ENCODE results near the gene OR2F1. TPM values are rescaled to one million over a fixed set of nuclear protein-coding genes. Genes with fewer than 3 reads are reported as not detected.

Gene OR2F1
- total RNA-seq, 1 donor from 2014 or later: not detected

DNA sequence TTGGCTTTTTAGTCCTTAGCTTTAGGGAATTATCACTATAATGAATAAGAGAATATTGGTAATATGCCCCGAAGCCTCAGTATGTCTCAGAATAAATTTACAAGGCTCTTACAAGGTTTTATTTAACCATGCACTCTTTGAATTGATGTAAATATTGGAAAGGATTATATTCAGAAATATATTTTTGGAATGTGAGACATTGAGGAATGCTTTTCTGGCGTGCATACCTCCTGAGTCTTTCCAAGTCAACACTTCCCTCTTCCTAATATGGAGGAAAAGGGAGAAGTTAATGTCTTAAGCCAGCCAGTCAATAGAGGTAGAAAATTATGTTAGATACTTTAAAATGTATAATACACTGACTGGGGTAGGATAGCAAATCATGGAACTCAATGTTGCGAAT is 1.2 kb upstream of the OR2F1 start:
- intact Hi-C loops (cut with micrococcal nuclease): no loop called here

DNA sequence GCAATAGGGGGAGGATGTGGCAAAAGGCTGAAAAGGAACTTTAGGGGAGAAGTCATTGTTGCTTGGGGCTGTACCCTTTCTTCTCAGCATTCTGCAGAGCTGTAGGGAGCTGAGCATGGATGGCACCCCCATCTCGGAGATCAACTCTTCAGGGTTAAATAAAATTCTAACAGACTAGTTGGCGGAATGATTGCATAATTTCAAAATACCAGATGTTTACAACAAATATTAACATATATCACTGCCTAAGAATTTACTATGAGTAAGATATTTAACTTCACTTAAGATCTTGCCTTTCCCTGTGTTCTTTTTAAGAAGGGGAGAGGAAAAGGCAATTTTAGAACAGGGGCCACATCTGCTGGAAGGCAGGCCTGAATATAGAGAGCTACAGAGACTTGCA is 509 bp upstream of the OR2F1 start:
- intact Hi-C loops (cut with micrococcal nuclease): no loop called here

DNA sequence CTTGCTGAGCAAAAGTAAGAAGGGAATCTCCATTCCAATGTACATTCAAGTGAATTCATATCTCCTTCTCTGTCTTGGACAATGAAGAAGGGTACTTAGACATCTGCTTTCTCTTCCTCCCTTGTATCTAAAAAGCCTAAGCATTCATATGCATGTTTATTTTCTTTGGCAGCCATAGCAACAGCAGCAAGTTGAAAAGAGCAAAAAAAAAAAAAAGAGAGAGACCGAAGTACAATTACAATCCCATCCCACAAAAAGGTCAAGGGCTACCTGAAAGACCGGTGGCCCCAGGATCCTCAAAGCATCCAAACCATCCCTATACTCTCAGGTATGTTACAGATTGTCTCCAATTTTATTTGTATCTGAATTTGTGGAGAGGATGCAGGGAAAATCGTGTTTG is 4.1 kb downstream of the OR2F1 start:
- intact Hi-C loops (cut with micrococcal nuclease): no loop called here

DNA sequence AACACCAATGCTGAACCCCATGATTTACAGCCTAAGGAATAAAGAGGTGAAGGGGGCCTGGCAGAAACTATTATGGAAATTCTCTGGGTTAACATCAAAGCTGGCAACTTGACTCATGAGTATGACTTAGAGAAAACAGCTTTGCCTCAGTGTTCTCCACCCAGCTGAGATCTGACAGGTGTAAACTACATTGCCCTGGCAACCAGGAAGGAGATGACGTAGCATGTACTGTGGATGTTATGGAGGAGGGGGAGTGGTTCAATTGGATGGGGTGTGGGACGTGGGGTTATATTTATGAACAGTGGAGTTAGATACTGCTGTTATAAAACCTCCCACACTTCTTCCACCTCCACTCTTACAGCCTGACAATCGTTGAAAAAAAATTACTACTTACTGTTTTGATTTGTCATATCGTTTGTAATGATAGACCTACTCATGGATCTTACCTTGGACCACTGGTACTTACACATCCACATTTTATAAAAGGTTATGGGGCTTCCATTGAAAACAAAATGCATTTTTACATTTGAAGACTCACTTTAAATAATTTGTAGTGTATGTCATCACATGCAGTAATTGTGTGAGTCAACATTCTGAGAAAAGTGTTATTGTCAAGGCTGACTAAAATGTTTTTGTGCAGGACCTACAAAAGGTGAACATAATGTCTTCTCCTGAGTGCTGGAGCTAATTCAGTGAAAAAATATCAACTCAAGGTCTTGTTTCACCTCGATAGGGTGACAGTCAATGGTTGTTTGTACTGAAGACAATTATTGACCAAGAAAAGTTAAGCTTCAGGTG is 6.4 kb downstream of the OR2F1 start:
- intact Hi-C loops (cut with micrococcal nuclease): no loop called here

DNA sequence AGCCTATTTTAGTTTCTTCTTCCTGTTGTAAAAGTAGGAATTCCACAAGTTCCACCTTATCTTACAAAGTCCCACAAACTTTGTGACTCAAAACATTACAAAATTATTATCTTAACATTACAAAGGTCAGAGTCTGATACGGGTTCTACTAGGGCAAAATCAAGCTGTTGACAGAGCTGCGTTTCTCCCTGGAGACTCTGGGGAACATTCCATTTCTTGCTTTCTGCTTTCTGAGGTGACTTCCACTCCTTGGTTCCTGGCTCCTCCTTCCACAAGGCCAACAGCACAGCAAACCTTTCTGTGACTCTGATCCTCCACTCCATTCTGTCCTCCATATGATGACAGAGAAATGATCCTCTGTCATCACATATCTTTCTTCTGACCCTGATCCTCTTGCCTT is 10.6 kb downstream of the OR2F1 start:
- intact Hi-C loops (cut with micrococcal nuclease): no loop called here

DNA sequence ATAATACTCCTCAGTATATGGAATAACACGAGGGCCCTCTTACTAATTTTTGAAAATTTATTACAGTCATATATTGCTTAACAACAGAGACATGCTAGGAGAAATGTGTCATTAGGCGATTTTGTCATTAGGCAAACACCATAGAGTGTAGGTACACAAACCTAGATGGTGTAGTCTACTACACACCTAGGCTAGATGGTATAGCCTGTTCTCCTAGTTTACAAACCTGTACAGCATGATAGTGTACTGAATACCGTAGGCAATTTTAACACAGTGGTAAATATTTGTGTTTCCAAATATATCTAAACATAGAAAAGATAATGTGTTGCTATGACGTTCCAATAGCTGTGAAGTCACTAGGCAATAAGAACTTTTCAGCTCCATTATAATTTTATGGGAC is 12.8 kb downstream of the OR2F1 start:
- intact Hi-C loops (cut with micrococcal nuclease): no loop called here

DNA sequence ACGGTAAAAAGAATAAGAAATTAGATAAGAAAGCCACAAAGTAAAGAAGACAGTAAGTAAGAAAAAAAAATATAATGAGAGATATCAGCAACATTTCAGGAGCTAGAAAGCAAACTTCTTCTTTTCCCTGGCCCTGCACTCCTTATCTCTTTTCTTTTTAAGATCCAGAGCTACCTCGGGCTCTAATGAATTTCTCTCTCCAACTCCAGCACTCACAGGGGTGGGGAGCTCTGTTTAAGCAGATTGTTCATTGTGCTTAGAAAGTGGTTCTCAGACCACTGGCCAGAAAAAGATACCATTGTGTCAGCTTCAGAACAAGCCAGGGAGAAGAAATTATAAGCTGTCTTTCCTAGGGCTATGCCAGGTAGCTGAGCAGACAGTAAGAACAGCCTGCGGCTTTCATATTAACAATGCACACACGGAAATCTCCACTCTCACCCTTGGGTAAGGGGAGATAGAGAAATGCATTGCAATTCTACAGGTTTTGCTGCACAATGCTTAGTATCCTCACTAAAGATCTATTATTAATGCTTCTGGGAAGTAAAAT is 19.3 kb downstream of the OR2F1 start:
- intact Hi-C loops (cut with micrococcal nuclease): no loop called here

DNA sequence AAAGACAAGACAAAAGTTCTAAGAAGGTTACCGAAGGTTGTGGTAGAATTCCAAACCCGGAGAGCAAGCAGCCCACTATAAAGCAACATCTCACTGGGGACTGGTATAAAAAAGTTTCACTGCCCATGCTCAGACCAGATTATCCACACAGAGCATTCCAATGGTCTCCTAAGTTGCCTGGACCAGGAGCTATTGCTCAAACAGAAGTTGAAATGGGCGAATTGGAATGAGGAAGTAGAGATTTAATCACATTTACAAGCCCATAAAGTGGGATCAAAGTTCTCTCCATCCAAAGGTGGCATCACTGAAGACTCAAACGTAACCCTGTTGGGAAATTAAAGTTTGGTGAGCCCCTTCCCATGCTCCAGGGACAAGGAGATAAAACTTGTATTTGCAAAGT is 19.8 kb downstream of the OR2F1 start:
- intact Hi-C loops (cut with micrococcal nuclease): no loop called here

- intact Hi-C loops (cut with micrococcal nuclease): no loop called here
Observed at GRCh38 chr7:143975617-143976016, 21.0 kb downstream of the OR2F1 start.

DNA sequence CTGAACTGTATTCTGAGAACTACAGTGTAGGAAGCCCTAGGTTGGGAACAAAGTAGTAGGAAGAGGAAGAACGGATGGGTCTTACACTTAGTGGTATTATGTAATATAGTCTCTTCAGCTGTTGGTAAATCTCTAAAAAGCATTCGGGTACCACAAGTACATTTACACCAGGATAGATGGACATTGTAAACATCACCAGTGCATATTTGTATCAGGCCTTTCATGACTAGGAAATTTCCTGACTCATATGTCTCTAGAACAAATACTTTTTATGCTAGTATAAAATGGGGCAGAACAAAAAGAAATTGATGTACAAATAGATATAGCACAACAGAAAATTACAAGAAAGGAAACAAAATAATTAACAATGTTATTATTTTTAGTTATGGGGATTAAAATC is 23.9 kb downstream of the OR2F1 start:
- intact Hi-C loops (cut with micrococcal nuclease): no loop called here

DNA sequence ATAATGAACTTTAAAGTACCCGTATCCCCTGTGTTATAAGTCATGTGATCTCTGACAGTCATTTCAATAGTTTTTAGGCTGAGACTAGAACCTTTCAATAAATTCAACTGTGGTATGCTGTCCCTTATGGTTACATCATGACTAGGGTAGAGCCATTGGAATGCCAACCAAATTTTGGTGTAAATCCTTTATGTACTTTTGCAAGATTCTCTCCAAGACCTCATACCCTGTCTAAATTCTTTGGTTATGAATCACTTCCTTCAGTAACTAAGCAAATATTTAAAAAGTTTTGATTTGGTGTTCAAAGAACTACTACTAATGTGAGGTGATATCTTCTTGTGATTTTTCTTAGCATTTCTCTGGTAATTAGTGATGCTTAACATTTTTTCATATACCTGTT is 24.7 kb downstream of the OR2F1 start:
- intact Hi-C loops (cut with micrococcal nuclease): no loop called here

DNA sequence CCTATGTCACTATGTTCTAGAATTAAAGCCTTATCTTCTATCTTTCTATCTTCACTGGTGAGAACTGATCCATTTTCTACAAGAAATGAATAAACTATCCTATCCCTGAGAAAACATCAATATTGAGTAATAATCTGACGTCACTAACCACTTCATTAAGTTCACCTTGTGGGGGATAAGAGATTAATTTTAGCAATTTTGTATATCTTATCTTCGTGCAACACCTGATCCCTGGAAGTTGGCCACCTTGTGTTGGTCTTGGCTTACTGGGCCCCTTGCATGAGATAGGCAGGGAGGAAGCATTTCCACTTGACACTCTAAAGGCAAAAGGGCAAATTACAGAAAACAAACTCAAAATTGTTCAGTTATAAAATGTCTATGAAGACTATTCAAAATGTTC is 25.4 kb downstream of the OR2F1 start:
- intact Hi-C loops (cut with micrococcal nuclease): no loop called here

GRCh38 chr7:143980746-143981510 is 26.3 kb downstream of the OR2F1 start:
- intact Hi-C loops (cut with micrococcal nuclease): no loop called here

- intact Hi-C loops (cut with micrococcal nuclease): no loop called here
Observed at GRCh38 chr7:143983960-143984359, 29.3 kb downstream of the OR2F1 start.

- intact Hi-C loops (cut with micrococcal nuclease): no loop called here
Observed at GRCh38 chr7:143987513-143987912, 32.9 kb downstream of the OR2F1 start.

- intact Hi-C loops (cut with micrococcal nuclease): no loop called here
Observed at GRCh38 chr7:143988976-143989745, 34.5 kb downstream of the OR2F1 start.

DNA sequence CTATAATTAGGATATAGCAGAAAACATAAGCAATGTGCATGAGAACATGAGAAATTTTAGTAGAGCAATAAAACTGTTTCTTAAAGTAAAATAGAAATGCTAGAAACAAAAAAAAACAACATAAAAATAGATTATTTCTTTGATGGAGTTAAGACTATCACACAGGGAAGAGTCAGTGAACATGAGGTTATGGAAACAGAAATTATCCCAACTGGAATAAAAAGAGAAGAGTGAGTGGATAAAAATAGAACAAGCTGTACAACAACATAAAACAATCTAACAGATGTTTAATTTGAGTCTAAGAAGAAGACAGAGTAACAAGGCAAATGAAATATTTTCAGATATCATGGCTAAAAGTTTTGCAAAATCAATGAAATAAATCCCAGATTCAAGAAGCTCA is 38.0 kb downstream of the OR2F1 start:
- intact Hi-C loops (cut with micrococcal nuclease): loop anchor here (5.0 kb wide), 1 partner anchor 60 kb away; no protein-coding TSS in a partner anchor

GRCh38 chr7:143993924-143994323 is 39.3 kb downstream of the OR2F1 start:
- intact Hi-C loops (cut with micrococcal nuclease): loop anchor here (5.0 kb wide), 1 partner anchor 62 kb away; no protein-coding TSS in a partner anchor

- intact Hi-C loops (cut with micrococcal nuclease): loop anchor here (2.0 kb wide), 1 partner anchor 29 kb away; no protein-coding TSS in a partner anchor
Observed at GRCh38 chr7:144000020-144000419, 45.4 kb downstream of the OR2F1 start, which contains the start of gene OR6B1. Gene OR6B1, plus strand, starts transcription at chr7:144000320. Its CDS starts 3,677 bp downstream, at chr7:144003997.

- intact Hi-C loops (cut with micrococcal nuclease): loop anchor here (2.0 kb wide), 1 partner anchor 31 kb away; no protein-coding TSS in a partner anchor
Observed at GRCh38 chr7:144001543-144001942, 46.9 kb downstream of the OR2F1 start.

GRCh38 chr7:144004703-144005102 is 50.1 kb downstream of the OR2F1 start:
- intact Hi-C loops (cut with micrococcal nuclease): no loop called here

All from T-helper 1 cell treated with Interleukin-12 subunit alpha and Interleukin-12 subunit beta and Interleukin-4 antibody, amounts not matched to agents 30 ng/mL and 1 ng/mL, for 36 hours (primary cell).